Chondrocyte (in vitro differentiated cells): Measurements from ENCODE around the gene FAM13A. TPM values are rescaled to one million over a fixed set of nuclear protein-coding genes. Genes with fewer than 3 reads are reported as not detected.
A peak's percentile ranks its signal among the peaks of the same experiment; 100 is the strongest.
"Not testable (repeated sequence)": the region's sequence is repeated elsewhere in the genome, so short reads cannot be mapped to it uniquely, and the experiment has no call there.

ENCODE experiments used
- DNase-seq: peaks from one replicate; pipeline ENCODE4 v3.0.0; 2021; ENCODE audit warnings: mixed read lengths, low spot score
- H3K27ac Mint-ChIP-seq: one replicate; pipeline ENCODE4 v1.8.0; 2021; ENCODE audit warnings: mild to moderate bottlenecking, moderate library complexity, mixed read lengths; ENCODE audit not compliant: unreplicated experiment
- H3K27me3 Mint-ChIP-seq: 2 replicates; pipeline ENCODE4 v1.8.0; 2021; ENCODE audit warnings: low read depth, mixed read lengths
- H3K36me3 Mint-ChIP-seq: 2 replicates; pipeline ENCODE4 v1.8.0; 2021; ENCODE audit warnings: low read depth, mixed read lengths
- H3K4me1 Mint-ChIP-seq: 2 replicates; pipeline ENCODE4 v1.8.0; 2021; ENCODE audit warnings: low read depth, mild to moderate bottlenecking, mixed read lengths
- H3K4me3 Mint-ChIP-seq: one replicate; pipeline ENCODE4 v1.8.0; 2021; ENCODE audit warnings: mild to moderate bottlenecking, moderate library complexity, mixed read lengths; ENCODE audit not compliant: unreplicated experiment
- H3K9me3 Mint-ChIP-seq: 2 replicates; pipeline ENCODE4 v1.8.0; 2021; ENCODE audit warnings: low read depth, mixed read lengths
- total RNA-seq: library from RNA; stranded (reverse); gene quantifications from 3 replicates; pipeline ENCODE4 v1.2.1, GENCODE V29; 2021
- TF ChIP-seq, protein P1 (sequence below): fragments of 200-600 bp; sonication (generic); IDR thresholded peaks from 2 replicates; pipeline ENCODE4 v1.5.0; 2021; ENCODE audit warnings: antibody characterized with exemption, mild to moderate bottlenecking, moderate library complexity

The FAM13A gene
- total RNA-seq, 1 donor from 2014 or later = 10.5 TPM

DNA sequence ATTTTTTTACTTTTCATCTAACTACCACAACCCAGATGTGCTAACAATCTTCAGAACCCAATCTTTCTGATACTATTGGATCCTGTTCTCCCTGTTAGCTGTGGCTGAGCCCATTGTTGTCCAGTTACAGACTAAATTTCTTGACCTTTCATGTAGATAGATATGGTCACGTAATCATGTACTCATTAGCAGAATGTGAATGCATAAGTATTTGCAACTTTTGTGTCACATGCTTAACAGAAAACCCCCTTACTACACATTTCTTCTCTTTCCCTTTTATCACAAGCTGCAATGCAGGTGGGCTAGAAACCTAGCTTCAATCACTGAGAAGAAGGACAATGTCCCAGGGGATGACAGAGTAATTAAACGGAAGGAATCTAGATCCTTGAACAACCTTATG, 13.1 kb upstream of the FAM13A start:
- TF ChIP-seq, protein P1, sequence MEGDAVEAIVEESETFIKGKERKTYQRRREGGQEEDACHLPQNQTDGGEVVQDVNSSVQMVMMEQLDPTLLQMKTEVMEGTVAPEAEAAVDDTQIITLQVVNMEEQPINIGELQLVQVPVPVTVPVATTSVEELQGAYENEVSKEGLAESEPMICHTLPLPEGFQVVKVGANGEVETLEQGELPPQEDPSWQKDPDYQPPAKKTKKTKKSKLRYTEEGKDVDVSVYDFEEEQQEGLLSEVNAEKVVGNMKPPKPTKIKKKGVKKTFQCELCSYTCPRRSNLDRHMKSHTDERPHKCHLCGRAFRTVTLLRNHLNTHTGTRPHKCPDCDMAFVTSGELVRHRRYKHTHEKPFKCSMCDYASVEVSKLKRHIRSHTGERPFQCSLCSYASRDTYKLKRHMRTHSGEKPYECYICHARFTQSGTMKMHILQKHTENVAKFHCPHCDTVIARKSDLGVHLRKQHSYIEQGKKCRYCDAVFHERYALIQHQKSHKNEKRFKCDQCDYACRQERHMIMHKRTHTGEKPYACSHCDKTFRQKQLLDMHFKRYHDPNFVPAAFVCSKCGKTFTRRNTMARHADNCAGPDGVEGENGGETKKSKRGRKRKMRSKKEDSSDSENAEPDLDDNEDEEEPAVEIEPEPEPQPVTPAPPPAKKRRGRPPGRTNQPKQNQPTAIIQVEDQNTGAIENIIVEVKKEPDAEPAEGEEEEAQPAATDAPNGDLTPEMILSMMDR = no peak
- DNase-seq = no peak
- H3K36me3 Mint-ChIP-seq = no peaks in the 10 kb centered on the region
- H3K27me3 Mint-ChIP-seq = no peaks in the 10 kb centered on the region
- no peaks in the 10 kb centered on the region for H3K9me3 Mint-ChIP-seq
- no peaks in the 10 kb centered on the region for H3K4me1 Mint-ChIP-seq
- H3K4me3 Mint-ChIP-seq = no peak overlapping the region
- H3K27ac Mint-ChIP-seq = no peak overlapping the region

DNA sequence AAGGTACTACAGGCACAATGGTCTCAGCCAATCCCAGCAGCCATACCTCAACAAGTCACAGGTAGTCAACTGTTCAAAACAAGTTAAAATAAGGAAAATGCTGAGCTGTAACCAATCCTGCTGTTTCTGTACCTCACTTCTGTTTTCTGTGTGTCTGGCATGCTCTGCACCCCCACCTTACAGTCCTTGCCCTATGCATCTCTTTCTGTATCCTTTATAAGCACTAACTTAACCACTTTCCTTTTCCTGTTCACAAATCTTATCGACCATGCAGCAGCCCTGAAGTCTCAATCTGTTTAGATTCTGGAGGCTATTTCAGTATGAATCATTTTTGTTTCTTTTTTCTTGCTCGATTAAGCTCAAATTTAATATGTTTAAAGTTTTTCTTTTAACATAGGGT, 12.5 kb upstream of the FAM13A start:
- Mint-ChIP-seq H3K4me3 (no peak overlapping the region), H3K9me3 (no peaks in the 10 kb centered on the region), H3K36me3 (no peaks in the 10 kb centered on the region), H3K27ac (no peak overlapping the region), H3K27me3 (no peaks in the 10 kb centered on the region), H3K4me1 (no peaks in the 10 kb centered on the region)
- TF ChIP-seq, protein P1 = no peak
- DNase-seq = no peak

GRCh38 chr4:89067417-89067816, 10.4 kb upstream of the FAM13A start:
- Mint-ChIP-seq H3K4me3 (no peak overlapping the region), H3K27me3 (no peaks in the 10 kb centered on the region), H3K9me3 (no peaks in the 10 kb centered on the region), H3K36me3 (no peaks in the 10 kb centered on the region), H3K27ac (no peak overlapping the region), H3K4me1 (no peaks in the 10 kb centered on the region)
- TF ChIP-seq, protein P1 = no peak
- no peak for DNase-seq

DNA sequence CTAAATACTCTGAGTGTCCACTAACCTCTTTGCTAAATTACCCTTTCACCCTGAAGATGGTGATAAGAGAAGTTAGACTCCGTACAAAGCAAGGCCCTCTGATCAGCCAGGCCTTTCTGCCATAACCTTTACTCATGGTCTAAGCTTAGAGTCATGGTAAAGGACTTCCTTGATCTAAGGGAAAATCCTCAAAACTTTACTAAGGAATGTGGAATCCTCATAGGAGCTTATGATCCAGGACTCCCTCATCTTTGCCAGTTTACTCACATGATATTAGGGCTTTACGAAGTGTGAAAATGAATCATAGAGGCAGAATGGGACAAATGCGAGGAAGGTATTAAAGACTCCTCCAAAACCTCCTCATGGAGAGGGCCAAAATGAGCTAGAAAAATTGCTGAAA, 7.9 kb upstream of the FAM13A start:
- no peak for DNase-seq
- Mint-ChIP-seq H3K27me3 (no peaks in the 10 kb centered on the region), H3K4me3 (no peak overlapping the region), H3K4me1 (no peaks in the 10 kb centered on the region), H3K36me3 (peaks cover 5% of the 10 kb centered on the region), H3K9me3 (peaks cover 13% of the 10 kb centered on the region), H3K27ac (no peak overlapping the region)
- TF ChIP-seq, protein P1 = no peak

DNA sequence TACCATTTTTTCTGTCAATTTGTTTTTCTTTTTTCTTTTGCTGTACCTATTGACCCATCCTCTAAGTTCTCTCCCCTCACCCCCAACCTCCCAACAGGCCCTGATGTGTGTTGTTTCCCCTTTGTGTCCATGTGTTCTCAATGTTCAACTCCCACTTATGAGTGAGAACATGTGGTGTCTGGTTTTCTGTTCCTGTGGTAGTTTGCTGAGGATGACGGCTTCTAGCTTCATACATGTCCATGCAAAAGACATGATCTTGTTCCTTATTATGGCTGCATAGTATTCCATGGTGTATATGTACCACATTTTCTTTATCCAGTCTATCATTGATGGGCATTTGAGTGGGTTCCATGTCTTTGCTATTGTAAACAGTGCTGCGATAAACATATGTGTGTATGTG, 859 bp upstream of the FAM13A start:
- Mint-ChIP-seq H3K4me3 (peak overlapping the region; percentile 3), H3K4me1 (peaks cover 49% of the 10 kb centered on the region), H3K9me3 (peaks cover 13% of the 10 kb centered on the region), H3K27ac (peak overlapping the region; percentile 82)
- not testable (repeated sequence) for H3K27me3 Mint-ChIP-seq, H3K36me3 Mint-ChIP-seq, DNase-seq

- DNase-seq = no peak
- Mint-ChIP-seq H3K9me3 (peaks cover 13% of the 10 kb centered on the region), H3K27me3 (no peaks in the 10 kb centered on the region), H3K36me3 (peaks cover 6% of the 10 kb centered on the region), H3K4me1 (peaks cover 52% of the 10 kb centered on the region), H3K27ac (peak overlapping the region; percentile 90), H3K4me3 (peak overlapping the region; percentile 82)
- TF ChIP-seq, protein P1 = no peak
Observed at GRCh38 chr4:89056292-89056952, 563 bp downstream of the FAM13A start.
